GM18909 (cell line): Measurements from ENCODE around the gene MFSD6.
"Not testable (repeated sequence)": the region's sequence is repeated elsewhere in the genome, so short reads cannot be mapped to it uniquely, and the experiment has no call there.

Source experiments
- ATAC-seq: cut with Tn5 transposase; IDR thresholded peaks from one replicate; pipeline ENCODE4 v1.9.1; 2021; ENCODE audit warnings: mild to moderate bottlenecking; ENCODE audit not compliant: unreplicated experiment, poor library complexity

The MFSD6 gene

DNA sequence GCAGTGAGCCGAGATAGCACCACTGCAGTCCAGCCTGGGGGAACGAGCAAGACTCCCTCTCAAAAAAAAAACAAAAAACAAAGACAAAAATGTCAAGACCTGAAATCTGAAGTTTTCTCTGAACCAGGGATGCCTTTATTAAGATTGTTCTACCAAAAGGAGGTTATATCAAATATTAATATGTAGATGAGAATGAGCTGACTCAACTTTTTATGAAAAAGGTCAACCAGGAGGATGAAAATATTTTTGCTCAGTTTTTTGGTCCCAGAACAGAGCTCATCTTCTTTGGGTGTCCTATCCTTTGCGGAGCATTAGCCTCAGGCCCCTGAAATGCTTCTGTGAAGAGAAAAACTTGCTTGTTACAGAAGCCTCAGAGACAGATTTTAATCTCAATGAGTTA, 82.3 kb downstream of the MFSD6 start:
- ATAC-seq: no peak

DNA sequence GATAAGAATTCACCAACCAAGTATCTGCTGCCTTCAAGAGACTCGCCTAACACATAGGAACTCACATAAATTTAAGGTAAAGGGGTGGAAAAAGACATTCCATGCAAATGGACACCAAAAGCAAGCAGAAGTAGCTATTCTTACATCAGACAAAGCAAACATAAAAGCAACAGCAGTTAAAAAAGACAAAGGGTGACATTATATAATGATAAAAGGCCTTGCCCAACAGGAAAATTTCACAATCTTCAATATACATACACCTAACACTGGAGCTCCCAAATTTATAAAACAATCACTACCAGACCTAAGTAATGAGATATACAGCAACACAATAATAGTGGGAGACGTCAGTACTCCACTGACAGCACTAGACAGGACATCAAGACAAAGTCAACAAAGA, 84.9 kb downstream of the MFSD6 start:
- no peak for ATAC-seq

DNA sequence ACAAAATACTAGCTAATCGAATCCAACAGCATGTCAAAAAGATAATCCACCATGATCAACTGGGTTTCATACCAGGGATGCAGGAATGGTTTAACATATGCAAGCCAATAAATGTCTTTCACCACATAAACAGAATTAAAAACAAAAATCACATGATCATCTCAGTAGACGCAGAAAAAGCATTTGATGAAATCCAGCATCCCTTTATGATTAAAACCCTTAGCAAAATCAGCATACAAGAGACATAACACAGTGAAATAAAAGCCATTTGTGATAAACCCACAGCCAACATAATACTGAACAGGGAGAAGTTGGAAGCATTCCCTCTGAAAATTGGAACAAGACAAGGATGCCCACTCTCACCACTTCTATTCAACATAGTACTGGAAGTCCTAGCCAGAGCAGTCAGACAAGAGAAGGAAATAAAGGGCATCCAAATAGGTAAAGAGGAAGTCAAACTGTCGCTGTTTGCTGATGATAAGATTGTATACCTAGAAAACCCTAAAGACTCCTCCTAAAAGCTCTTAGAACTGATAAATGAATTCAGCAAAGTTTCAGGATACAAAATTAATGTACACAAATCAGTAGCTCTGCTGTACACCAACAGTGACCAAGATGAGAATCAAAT, 86.6 kb downstream of the MFSD6 start:
- ATAC-seq: not testable (repeated sequence)

DNA sequence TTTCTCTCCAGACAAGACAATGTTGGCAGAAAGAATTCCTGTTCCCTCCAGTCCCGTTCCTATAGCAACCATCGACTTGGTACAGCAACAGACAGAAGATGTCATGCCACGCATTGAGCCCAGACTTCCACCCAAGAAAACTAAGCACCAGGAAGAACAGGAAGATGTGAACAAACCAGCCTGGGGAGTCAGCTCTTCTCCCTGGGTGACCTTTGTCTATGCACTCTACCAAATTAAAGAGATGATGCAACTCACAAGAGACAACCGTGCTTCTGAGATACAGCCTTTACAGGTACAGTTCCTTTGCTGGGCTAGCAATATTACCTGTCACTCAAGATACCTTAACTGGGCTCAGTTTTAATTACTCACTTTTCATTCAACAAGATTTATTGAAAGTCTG, 89.3 kb downstream of the MFSD6 start:
- no peak for ATAC-seq

DNA sequence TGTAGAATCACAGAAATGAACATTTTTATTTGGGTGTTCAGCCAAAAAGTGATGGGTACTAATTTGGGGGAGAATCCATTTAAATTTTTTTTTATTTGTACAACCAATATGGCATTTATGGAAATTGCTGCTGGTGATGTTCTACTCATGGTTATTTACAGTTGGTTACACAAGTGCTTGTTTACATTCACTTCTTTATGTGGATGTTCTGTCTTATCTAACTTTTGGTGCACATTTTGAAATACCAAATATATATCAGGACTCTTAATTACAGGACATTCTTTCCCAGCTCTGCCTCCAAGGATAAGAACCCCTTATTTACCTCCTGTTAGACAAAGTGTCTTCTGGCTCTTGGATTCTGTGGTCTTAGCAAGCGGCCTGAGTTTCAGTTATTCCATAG, 91.1 kb downstream of the MFSD6 start:
- ATAC-seq: no peak

DNA sequence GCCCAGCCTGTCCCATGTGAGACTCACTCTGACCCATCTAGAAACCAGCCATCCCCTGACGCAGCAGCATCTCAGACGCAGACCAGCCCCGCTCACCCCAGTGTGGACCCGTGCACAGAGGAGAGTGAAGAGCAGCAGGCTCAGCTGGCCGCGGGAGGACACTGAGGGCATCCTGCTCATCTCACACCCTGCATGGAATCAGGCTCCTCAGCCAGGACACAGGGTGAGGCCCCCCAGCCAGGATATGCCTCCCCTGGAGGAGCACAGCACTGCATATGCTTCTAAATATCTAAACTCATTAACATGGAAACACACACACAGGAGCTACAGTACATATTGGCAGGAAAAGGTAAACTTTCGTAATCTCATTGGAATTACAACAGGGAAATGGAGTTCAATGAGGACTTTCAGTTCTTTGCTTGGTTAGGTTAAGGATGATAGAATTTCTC, 91.9 kb downstream of the MFSD6 start:
- ATAC-seq: no peak

DNA sequence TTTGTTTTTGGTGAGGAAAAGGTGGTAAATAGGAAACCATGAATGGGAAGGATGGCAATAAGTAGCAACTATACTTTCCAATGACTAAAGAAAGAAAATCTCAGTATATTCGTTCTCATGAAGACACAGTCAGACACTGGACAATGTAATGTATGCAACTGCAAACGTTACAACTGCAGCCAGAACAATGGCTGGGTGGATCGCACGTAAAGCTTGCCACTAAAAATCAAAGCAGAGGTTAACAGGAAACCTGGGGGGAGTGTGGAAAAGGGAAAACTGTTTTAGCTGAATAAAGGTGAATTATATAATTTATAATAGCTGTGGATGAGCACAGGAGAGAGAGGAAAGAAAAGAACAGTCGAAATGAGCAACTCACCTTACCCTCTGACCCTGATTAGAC, 93.1 kb downstream of the MFSD6 start:
- no peak for ATAC-seq

DNA sequence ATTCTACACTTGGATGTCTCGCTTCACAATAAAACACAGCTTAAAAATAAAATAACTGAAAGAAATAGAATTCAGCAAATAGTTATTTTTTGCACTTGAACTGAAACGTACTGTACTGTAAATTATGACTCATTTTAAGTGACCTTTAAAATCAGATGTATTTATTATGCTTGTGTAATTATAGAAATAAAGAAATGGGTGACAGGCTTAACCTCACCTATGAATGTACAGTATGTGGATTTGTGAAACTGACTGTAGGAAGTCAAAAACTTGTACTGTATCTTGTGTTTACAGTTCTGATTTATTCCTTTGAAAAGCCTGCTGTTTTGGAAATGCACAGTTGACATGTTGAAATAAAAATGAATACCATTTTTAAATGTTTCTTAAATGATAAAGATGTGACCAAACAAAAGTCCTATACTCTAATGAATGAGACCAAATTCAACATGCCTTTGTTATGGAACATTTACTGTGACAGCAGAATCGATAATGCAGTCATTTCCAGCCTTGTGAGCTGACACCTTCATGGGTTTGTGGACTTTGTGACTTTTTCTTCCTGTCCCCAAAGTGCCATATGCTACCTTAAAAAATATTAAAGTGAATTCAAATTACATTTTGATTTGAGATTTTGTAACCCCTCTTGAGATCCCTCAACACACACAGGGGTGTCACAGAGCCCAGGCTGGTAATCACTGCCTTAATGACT, 93.7 kb downstream of the MFSD6 start:
- ATAC-seq: no peak

DNA sequence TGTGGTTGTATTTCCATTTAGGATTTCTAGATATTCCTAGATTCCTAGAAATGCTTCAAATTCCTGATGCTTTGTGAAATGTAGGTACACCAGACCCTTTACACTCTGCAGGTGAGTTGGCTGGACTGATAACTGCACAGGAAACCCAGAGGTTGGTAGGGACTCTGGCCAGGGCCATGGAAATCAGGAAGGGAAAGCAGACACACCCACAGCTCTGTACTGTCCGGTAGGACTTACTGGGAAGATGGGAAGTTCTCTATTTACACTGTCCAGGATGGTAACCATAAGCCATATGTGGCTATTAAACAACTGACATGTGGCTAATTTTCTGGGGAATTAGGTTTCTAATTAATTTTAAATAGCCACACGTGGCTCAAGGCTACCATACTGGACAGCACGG, 94.9 kb downstream of the MFSD6 start:
- ATAC-seq: no peak

DNA sequence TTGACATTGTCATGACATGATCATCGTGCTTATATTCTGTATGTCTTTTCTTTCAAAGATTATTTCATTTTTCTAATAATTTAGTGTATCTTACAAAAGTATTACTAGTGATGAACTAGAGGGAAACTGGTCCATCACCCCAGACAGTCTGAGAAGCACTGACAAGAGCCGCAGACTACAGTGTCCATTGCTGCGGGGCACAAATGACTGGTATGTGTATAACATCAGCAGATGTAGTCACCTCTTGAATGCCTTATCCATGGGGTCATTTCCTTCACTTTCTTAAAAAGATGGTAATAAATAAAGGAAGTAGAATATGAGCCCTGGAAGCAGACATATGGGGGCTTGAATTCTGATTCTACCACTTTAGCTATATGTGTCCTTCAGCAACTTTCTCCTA, 96.8 kb downstream of the MFSD6 start:
- no peak for ATAC-seq

DNA sequence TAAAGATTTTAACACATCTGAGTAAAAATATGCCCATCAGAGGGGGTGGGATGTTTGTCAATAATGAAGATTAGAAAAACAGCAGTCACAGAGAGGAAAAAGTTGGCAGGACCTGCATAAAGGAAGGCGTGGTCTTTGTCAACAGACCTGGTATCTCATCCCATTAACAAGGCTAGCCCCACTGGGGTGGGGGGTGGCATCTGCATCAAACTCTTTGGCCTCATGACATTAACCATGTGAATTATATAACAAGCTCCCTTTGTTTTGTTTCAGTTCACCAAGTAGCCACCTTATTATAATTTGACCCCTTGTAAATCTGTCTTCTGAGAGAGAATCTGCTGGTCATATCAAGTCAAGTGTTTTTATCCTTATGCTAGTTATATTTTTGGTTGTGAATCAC, 97.5 kb downstream of the MFSD6 start:
- ATAC-seq: no peak

DNA sequence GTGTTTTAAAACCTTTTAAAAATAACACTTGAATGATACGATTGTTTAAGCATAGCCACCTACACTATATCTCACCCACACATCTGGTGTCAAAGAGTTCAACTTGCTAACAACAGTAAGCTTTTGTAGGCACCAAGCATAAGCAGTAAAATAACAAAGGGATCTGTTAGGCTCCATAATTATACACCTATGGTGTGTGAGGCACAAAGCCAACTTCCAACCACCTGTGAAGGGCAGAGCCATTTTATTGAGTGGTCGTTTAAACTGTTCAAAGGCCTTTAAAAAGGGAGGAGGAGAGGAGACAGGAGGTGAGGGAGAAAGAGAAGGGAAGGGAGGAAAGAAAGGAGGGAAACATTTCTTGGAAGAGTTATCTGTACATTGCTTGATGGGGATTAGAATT, 98.5 kb downstream of the MFSD6 start:
- ATAC-seq: no peak

DNA sequence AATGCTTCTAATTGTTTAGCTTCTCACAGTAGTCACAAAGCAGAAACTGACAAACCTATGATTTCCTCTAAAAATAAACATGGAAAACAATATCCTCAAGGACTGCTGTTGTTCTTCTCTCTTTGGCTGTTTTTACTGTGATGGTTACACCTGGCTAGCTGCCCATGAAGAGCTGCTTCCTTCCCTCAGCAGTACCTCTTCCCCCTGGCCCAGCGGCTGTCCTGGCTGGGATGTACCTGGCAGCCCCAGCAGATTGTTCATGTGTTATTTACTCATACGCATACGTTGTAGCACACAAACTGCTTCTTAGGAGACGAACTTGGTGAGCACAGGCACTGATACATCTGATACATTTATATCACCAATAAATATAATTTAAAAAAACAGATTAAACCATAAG, 99.0 kb downstream of the MFSD6 start:
- ATAC-seq: no peak

DNA sequence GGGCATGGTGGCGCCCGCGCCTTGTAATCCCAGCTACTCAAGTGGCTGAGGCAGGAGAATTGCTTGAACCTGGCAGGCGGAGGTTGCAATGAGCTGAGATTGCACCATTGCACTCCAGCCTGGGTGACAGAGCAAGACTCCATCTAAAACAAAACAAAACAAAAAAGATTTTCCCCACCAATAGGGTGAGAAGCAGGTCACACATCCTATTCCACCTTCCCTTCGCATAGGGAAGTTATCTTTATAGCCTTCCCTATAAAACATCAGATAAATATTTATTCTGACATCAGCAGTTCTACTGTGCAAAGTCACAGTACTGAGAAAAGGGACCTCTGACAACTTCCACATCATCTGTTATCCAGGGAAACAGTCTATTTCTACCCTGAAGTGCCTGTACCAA, 101.7 kb downstream of the MFSD6 start:
- ATAC-seq: not testable (repeated sequence)

DNA sequence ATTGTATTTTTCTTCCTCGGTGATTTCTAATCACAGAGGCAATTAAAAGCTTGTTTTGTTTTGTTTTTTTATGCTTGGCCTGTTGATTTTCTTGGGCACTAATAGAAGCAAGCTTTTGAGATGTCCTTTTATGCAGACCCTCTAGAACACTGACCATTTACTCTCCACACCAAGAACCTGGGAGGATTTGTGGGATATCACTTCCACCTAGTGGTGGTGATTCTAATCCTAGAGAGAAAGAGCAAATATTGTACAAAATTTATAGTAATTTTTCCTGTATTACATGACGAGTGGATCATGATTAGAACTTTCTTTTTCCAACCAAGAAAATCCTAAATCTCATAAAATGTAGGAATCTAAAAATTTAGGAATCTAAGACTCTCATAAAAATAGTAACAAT, 102.9 kb downstream of the MFSD6 start:
- no peak for ATAC-seq

DNA sequence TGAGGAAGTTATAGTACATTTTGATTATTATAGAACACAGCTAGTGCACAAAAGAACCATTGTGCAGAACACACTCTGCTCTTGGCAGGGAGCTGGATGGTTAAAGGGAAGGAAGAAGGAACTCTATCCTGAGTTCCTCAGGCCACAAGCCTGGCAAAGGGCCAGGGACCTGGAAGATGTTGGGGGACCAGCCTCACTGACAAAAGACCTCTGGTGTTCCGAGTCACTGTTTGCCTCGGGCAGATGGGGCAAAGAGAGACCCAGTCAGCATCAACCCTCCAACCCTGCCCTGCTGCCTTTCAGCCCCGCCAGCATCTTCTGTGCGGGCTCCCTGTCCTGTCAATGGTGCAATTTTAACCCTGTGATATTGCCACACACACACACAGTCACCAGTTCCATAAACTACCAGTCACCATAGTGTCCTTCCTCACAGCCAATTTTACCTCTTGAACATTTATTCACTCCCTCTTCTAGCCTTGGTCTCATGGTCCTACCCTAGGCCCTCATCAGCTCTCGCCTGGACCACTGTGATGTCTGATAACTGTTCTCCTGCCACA, 104.5 kb downstream of the MFSD6 start:
- ATAC-seq: no peak

DNA sequence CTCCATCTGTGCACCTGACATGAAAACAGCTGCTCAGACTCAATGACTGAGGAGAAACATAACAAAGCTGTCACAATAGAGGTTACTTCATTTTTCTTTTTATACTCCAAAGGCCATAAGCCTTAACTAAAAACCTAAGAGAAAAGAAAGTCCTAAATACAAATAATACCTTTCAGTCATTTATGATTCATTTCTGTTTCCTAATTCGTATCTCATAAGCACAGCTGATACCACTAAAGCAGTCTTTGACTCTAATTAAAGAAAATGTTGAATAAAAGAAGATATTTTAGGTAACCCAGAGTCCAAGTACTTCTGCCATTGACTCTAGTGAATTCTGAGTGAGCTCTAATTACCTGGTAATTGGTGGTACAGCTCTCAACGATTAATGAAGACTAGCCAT, 105.7 kb downstream of the MFSD6 start:
- no peak for ATAC-seq

DNA sequence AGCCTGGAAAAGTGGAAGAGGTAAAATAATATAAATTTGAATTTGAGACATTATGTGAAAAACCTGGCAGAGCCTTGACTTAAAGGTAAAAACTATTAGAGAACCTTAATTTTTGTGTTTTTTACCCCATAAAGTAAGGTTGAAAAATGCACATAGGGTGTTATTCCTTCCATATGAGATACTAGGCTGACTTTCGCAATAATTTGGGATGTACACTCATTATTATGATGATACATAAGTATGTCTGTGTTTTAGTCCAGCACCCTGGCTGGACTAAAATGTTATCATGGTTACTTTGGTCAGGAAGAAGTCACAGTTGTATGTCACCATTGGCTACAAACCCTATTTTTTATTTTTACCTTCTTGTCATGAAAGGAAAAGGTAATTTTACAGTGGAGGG, 106.5 kb downstream of the MFSD6 start:
- no peak for ATAC-seq

DNA sequence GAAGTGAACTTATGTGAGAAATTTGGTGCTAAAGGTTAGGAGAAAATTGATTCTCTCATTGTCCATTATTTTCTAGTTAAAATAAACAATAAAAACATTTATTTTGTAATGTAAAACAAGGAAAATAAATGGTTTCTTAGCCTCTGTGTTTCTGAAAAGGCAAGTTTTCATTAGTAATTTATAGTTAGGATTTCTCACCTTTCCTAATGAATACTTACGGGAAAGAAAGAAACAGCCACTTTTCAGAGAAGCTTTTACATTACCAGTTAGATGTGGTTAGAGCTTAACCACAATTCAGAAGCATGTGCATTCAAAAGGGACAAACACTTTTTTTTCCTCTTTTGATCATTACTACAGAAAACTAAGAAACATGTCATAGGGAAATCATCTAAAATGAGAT, 107.5 kb downstream of the MFSD6 start:
- ATAC-seq: no peak

DNA sequence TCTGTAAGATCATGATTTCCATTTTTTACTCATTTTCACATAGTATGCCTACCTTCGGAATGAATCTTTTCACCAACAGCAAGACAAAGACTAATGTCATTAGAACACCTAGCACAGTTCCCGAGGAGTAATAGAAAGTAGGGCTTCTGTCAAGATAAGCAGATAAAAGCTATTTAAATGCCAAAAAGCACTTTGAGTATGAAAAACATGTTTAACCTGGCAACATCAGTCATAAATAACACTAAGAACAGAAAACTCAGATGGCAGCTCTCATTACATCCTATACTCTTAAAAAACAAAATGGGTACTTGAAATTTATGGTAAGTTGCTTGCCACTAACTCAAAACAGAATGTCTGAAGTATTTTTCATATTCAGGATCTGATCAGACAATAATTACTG, 109.3 kb downstream of the MFSD6 start:
- no peak for ATAC-seq

DNA sequence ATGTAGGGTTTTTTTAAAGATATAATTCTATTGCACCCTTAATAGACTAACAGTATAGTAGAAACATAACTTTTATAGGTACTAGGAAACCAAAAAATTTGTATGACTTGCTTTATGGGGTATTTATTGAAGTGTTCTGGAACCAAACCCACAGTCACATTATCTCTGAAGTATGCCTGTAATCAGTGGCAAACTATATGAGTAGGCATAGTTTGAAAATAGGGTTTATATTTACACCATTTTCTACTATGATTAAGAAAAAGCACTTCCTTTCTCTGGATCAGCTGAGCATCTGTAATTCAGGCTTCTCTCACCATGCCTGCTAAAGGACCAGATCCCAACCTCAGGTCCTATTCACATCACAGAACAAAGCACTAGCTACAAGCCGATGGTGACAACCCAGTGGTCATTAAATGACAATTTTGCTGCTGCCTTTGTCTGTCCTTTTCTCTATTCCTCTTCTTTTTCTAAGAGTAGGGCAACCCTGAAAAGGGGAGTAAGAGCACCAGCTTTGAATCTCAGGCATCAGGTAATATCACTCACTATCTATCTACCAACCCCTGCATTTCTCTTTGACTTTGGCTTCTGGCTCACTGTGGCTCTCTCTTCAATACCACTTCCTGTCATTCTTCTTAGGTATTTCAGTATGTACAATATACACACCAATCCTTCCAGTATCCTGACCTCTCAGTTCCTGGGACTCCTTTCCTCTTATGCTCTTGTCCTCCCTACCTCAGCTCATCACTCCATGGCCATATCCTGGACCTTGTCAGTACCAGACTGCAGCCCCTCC, 112.0 kb downstream of the MFSD6 start:
- ATAC-seq: no peak
